HUDEP-2 (cell line): ENCODE measurements around the gene CD300H.

Source experiments
- DNase-seq, 76 experiments: peaks; one replicate each; lab custom pipeline; 2025; ENCODE audit not compliant: unreplicated experiment in 76 of 76; lab: John Stamatoyannopoulos, UW

The CD300H gene

GRCh38 chr17:74512036-74512435, 55.3 kb downstream of the CD300H start:
- DNase-seq, result no peak
